ENCODE data around the gene CDH4.

GRCh38 chr20:61777773-61778494, 525.9 kb downstream of the CDH4 start:
- no peak for TF ChIP-seq POLR2A (IDR thresholded peaks at IDR 0.05)
- TF ChIP-seq CTCF (IDR thresholded peaks at IDR 0.05) = no peak
- TF ChIP-seq EP300 (IDR thresholded peaks at IDR 0.05) = no peak

Data from ovary (tissue), 3 donors.